Mesendoderm (in vitro differentiated cells): ENCODE measurements around the gene ZNF764. TPM values are rescaled to one million over a fixed set of nuclear protein-coding genes. Genes with fewer than 3 reads are reported as not detected.

Experiments
- DNase-seq: peaks from one replicate; pipeline ENCODE4 v3.0.0; 2013
- H2AK5ac ChIP-seq: 2 replicates; pipeline ENCODE4 v1.6.1; 2013; ENCODE audit warnings: low read length, inconsistent platforms
- H2BK120ac ChIP-seq: 2 replicates; pipeline ENCODE4 v1.6.1; 2013; ENCODE audit warnings: low read depth, mild to moderate bottlenecking, low read length, moderate library complexity, mixed read lengths
- H2BK15ac ChIP-seq: replicated peaks from 2 replicates; pipeline ENCODE4 v1.6.1; 2013; ENCODE audit warnings: low read depth, mild to moderate bottlenecking, moderate library complexity
- H2BK5ac ChIP-seq: 2 replicates; pipeline ENCODE4 v1.6.1; 2013; ENCODE audit warnings: low read length, inconsistent platforms
- H3K18ac ChIP-seq: 2 replicates; pipeline ENCODE4 v1.6.1; 2013; ENCODE audit warnings: mild to moderate bottlenecking, low read length, mixed read lengths
- H3K23ac ChIP-seq: one replicate; pipeline ENCODE4 v1.6.1; 2013; ENCODE audit warnings: low read length
- H3K27ac ChIP-seq: 2 replicates; pipeline ENCODE4 v1.5.1; 2013; ENCODE audit warnings: low read depth, mild to moderate bottlenecking, inconsistent platforms, low read length, moderate library complexity
- H3K27me3 ChIP-seq: 2 replicates; pipeline ENCODE4 v1.6.1; 2013; ENCODE audit warnings: low read length, control low read depth, mild to moderate bottlenecking, inconsistent platforms; ENCODE audit not compliant: insufficient read depth, poor library complexity
- H3K36me3 ChIP-seq: 2 replicates; pipeline ENCODE4 v1.6.1; 2013; ENCODE audit warnings: low read length, inconsistent platforms; ENCODE audit not compliant: control insufficient read depth, insufficient read depth
- H3K4ac ChIP-seq: one replicate; pipeline ENCODE4 v1.6.1; 2013; ENCODE audit warnings: low read depth, mild to moderate bottlenecking, low read length, moderate library complexity
- H3K4me1 ChIP-seq: 2 replicates; pipeline ENCODE4 v1.6.1; 2013; ENCODE audit warnings: low read depth, low read length, inconsistent platforms; ENCODE audit not compliant: control insufficient read depth
- H3K4me2 ChIP-seq: 2 replicates; pipeline ENCODE4 v1.6.1; 2013; ENCODE audit warnings: low read length
- H3K4me3 ChIP-seq: 2 replicates; pipeline ENCODE4 v1.5.1; 2013; ENCODE audit warnings: mild to moderate bottlenecking, low read length
- H3K56ac ChIP-seq: one replicate; pipeline ENCODE4 v1.6.1; 2013; ENCODE audit warnings: low read length
- H3K79me1 ChIP-seq: 2 replicates; pipeline ENCODE4 v1.6.1; 2013; ENCODE audit warnings: low read length, inconsistent platforms
- H3K79me2 ChIP-seq: 2 replicates; pipeline ENCODE4 v1.6.1; 2013; ENCODE audit warnings: mild to moderate bottlenecking, low read length; ENCODE audit not compliant: control insufficient read depth, insufficient read depth
- H3K9ac ChIP-seq: 2 replicates; pipeline ENCODE4 v1.6.1; 2013; ENCODE audit warnings: low read length, inconsistent platforms
- H4K5ac ChIP-seq: one replicate; pipeline ENCODE4 v1.6.1; 2013; ENCODE audit warnings: low read length
- H4K8ac ChIP-seq: one replicate; pipeline ENCODE4 v1.6.1; 2013; ENCODE audit warnings: low read depth, mild to moderate bottlenecking, control low read depth, low read length, moderate library complexity
- WGBS: extraction: QIAGEN DNeasy Blood & Tissue Kit; methylation state at CpG from one replicate; pipeline ENCODE4 v1.1.7; 2013; ENCODE audit warnings: low lambda C conversion rate, missing lambda C conversion rate; ENCODE audit not compliant: insufficient coverage; ENCODE audit errors: extremely low coverage; 5-methylcytosine and 5-hydroxymethylcytosine counted together
- small RNA-seq: library from polyadenylated mRNA; stranded (forward); fragments of <200 nt; extraction: miRNeasy Mini kit (QIAGEN cat#:217004); gene quantifications from one replicate; pipeline ENCODE3, GENCODE V24; 2013; ENCODE audit not compliant: insufficient read depth

The ZNF764 gene

GRCh38 chr16:30510376-30510938 is 47.7 kb downstream of the ZNF764 start:
- Histone ChIP-seq H3K4me2 (no peak overlapping the region), H2BK5ac (no peak overlapping the region), H4K5ac (no peak overlapping the region), H3K4me1 (no peaks in the 10 kb centered on the region), H3K36me3 (no peaks in the 10 kb centered on the region), H2AK5ac (no peak overlapping the region), H3K27me3 (no peaks in the 10 kb centered on the region), H2BK120ac (no peak overlapping the region), H3K79me1 (no peaks in the 10 kb centered on the region), H3K4me3 (no peak overlapping the region), H4K8ac (no peak overlapping the region), H3K9ac (no peak overlapping the region), H3K56ac (no peak overlapping the region), H3K79me2 (no peaks in the 10 kb centered on the region), H3K23ac (no peak overlapping the region), H2BK15ac (no peak overlapping the region), H3K4ac (no peak overlapping the region), H3K18ac (no peak overlapping the region), H3K27ac (no peak overlapping the region)
- DNase-seq, result no peak
- WGBS, result no CpG with 5 or more reads among the region's 4 CpGs

- H3K27me3 ChIP-seq, result no peaks in the 10 kb centered on the region
These were observed 49.0 kb downstream of the ZNF764 start for GRCh38 chr16:30509081-30509765.

More at GRCh38 chr16:30509081-30509765, 49.0 kb downstream of the ZNF764 start:
- Histone ChIP-seq H3K79me1 (no peaks in the 10 kb centered on the region), H4K8ac (no peak overlapping the region), H2BK120ac (no peak overlapping the region), H3K23ac (no peak overlapping the region), H3K56ac (no peak overlapping the region), H3K18ac (no peak overlapping the region), H2BK15ac (no peak overlapping the region), H3K4me2 (no peak overlapping the region), H3K4me3 (no peak overlapping the region), H3K9ac (no peak overlapping the region), H4K5ac (no peak overlapping the region), H2AK5ac (no peak overlapping the region), H3K79me2 (no peaks in the 10 kb centered on the region), H3K4me1 (no peaks in the 10 kb centered on the region), H3K27ac (no peak overlapping the region), H3K36me3 (no peaks in the 10 kb centered on the region), H2BK5ac (no peak overlapping the region), H3K4ac (no peak overlapping the region)
- no CpG with 5 or more reads among the region's 4 CpGs for WGBS
- DNase-seq, result no peak

Small RNA genes lying within 50 kb of the gene (small RNA-seq; reads per million reads assigned to genes)
- gene AC093249.4 (not detected), gene MIR4518 (not detected)
